WTC11 (cell line): Measurements from ENCODE around the gene NECTIN1. TPM values are rescaled to one million over a fixed set of nuclear protein-coding genes. Genes with fewer than 3 reads are reported as not detected.

ENCODE experiments used
- ATAC-seq: fragments of 200-7000 bp; cut with Tn5 transposase; 2 replicates; pipeline ENCODE4 v1.10.0; 2021; ENCODE audit warnings: mild to moderate bottlenecking, moderate library complexity
- CTCF ChIA-PET: fragments of 300-600 bp; sonication (Branson Sonifier 250); formaldehyde crosslinking; loops from one replicate; lab custom pipeline; 2021; ENCODE audit warnings: antibody characterized with exemption; lab: Charles Lee
- POLR2A ChIA-PET: fragments of 350-600 bp; sonication (Branson Sonifier 250); formaldehyde crosslinking; loops from one replicate; lab custom pipeline; 2021; ENCODE audit warnings: antibody characterized with exemption; lab: Charles Lee
- DNase-seq: peaks from one replicate; pipeline ENCODE4 v3.0.0; 2021; ENCODE audit warnings: low spot score
- H3K27ac Mint-ChIP-seq: 2 replicates; pipeline ENCODE4 v1.8.0; 2021; ENCODE audit warnings: mixed read lengths
- H3K27me3 Mint-ChIP-seq: 2 replicates; pipeline ENCODE4 v1.8.0; 2021; ENCODE audit warnings: low read depth, mild to moderate bottlenecking, moderate library complexity, mixed read lengths
- H3K36me3 Mint-ChIP-seq: 2 replicates; pipeline ENCODE4 v1.8.0; 2021; ENCODE audit warnings: mixed read lengths
- H3K4me1 Mint-ChIP-seq: 2 replicates; pipeline ENCODE4 v1.8.0; 2022; ENCODE audit warnings: mixed read lengths
- H3K4me3 Mint-ChIP-seq: 2 replicates; pipeline ENCODE4 v1.8.0; 2021; ENCODE audit warnings: mild to moderate bottlenecking, moderate library complexity, mixed read lengths
- H3K9me3 Mint-ChIP-seq: 2 replicates; pipeline ENCODE4 v1.8.0; 2021; ENCODE audit warnings: mixed read lengths
- AFF4 ChIP-seq: sonication (generic); formaldehyde crosslinking; IDR thresholded peaks from 2 replicates; pipeline ENCODE4 v1.8.1; 2023; ENCODE audit warnings: mild to moderate bottlenecking, missing genetic modification reagents, borderline replicate concordance
- ATF3 ChIP-seq: sonication (generic); formaldehyde crosslinking; conservative IDR thresholded peaks from 2 replicates; pipeline ENCODE4 v1.8.1; 2022; ENCODE audit warnings: mild to moderate bottlenecking, missing genetic modification reagents
- GABPB1 ChIP-seq: sonication (generic); formaldehyde crosslinking; IDR thresholded peaks from 2 replicates; pipeline ENCODE4 v1.8.1; 2023; ENCODE audit warnings: mild to moderate bottlenecking, missing genetic modification reagents
- HMGA2 ChIP-seq: fragments of 250-450 bp; sonication (Bioruptor Pico); IDR thresholded peaks from 2 replicates; pipeline ENCODE4 v1.4.0; 2021; ENCODE audit warnings: mild to moderate bottlenecking, moderate library complexity
- MXD4 ChIP-seq: fragments of 250-450 bp; sonication (Bioruptor Pico); IDR thresholded peaks from 2 replicates; pipeline ENCODE4 v1.8.0; 2021; ENCODE audit warnings: mild to moderate bottlenecking, moderate library complexity, borderline replicate concordance
- NFE2L1 ChIP-seq: sonication (generic); formaldehyde crosslinking; IDR thresholded peaks from 2 replicates; pipeline ENCODE4 v1.8.1; 2023; ENCODE audit warnings: missing genetic modification reagents
- NFYB ChIP-seq: sonication (generic); formaldehyde crosslinking; conservative IDR thresholded peaks from 2 replicates; pipeline ENCODE4 v1.8.0; 2022; ENCODE audit warnings: low read depth, missing genetic modification reagents
- PRDM15 ChIP-seq: sonication (generic); formaldehyde crosslinking; IDR thresholded peaks from 2 replicates; pipeline ENCODE4 v1.8.0; 2022; ENCODE audit warnings: missing genetic modification reagents
- SMAD3 ChIP-seq: sonication (generic); formaldehyde crosslinking; IDR thresholded peaks from 2 replicates; pipeline ENCODE4 v1.8.0; 2022; ENCODE audit warnings: missing genetic modification reagents, mild to moderate bottlenecking, borderline replicate concordance
- TEAD4 ChIP-seq: sonication (generic); formaldehyde crosslinking; IDR thresholded peaks from 2 replicates; pipeline ENCODE4 v1.8.0; 2022; ENCODE audit warnings: mild to moderate bottlenecking, missing genetic modification reagents
- ZNF232 ChIP-seq: sonication (generic); formaldehyde crosslinking; IDR thresholded peaks from 2 replicates; pipeline ENCODE4 v1.8.0; 2022; ENCODE audit warnings: mild to moderate bottlenecking, missing genetic modification reagents
- ZSCAN18 ChIP-seq: fragments of 250-450 bp; sonication (Bioruptor Pico); IDR thresholded peaks from 2 replicates; pipeline ENCODE4 v2.1.2; 2022; ENCODE audit warnings: mild to moderate bottlenecking, moderate library complexity
- total RNA-seq: library from RNA; stranded (reverse); gene quantifications from 3 replicates; pipeline ENCODE4 v1.2.3, GENCODE V29; 2021

NECTIN1 gene
- total RNA-seq, 1 experiment from 2014 or later, result 86.2 TPM

- Mint-ChIP-seq H3K4me3 (no peak overlapping the region), H3K9me3 (no peaks in the 10 kb centered on the region), H3K36me3 (no peaks in the 10 kb centered on the region), H3K4me1 (peaks cover 15% of the 10 kb centered on the region), H3K27ac (no peak overlapping the region), H3K27me3 (peaks cover 4% of the 10 kb centered on the region; the same call in 1 of the 2 replicates)
- ATAC-seq (no peak), DNase-seq (no peak)
- CTCF ChIA-PET, result interaction anchor here (1.0 to 3.4 kb wide), 5 partner anchors 9 to 374 kb away, joined by 3 to 41 read pairs (median 3); no protein-coding TSS in a partner anchor
- POLR2A ChIA-PET, result no interaction called here
- TF ChIP-seq HMGA2 (CRISPR knock-in tag) (peak; percentile 98), NFE2L1 (no peak)
Observed at GRCh38 chr11:119730789-119731386, 1.9 kb upstream of the NECTIN1 start.

GRCh38 chr11:119729951-119730613, 1.1 kb upstream of the NECTIN1 start:
- CTCF ChIA-PET, result interaction anchor here (0.6 to 3.4 kb wide), 64 partner anchors 8 to 607 kb away, joined by 3 to 45 read pairs (median 5); no protein-coding TSS in a partner anchor

GRCh38 chr11:119729581-119729927, 554 bp upstream of the NECTIN1 start:
- Mint-ChIP-seq H3K36me3 (no peaks in the 10 kb centered on the region), H3K9me3 (no peaks in the 10 kb centered on the region), H3K4me3 (peak overlapping the region; percentile 81), H3K27me3 (peaks cover 4% of the 10 kb centered on the region; the same call in 1 of the 2 replicates), H3K27ac (no peak overlapping the region), H3K4me1 (peaks cover 29% of the 10 kb centered on the region)
- ATAC-seq, result no peak
- no peak for DNase-seq
- ChIA-PET POLR2A (interaction anchor here (0.8 to 1.9 kb wide), 7 partner anchors 9 to 233 kb away, joined by 3 to 7 read pairs (median 5); no protein-coding TSS in a partner anchor), CTCF (interaction anchor here (0.6 to 3.4 kb wide), 71 partner anchors 9 to 607 kb away, joined by 3 to 45 read pairs (median 5); no protein-coding TSS in a partner anchor)
- TF ChIP-seq ZSCAN18 (CRISPR knock-in tag) (no peak), HMGA2 (CRISPR knock-in tag) (no peak), AFF4 (CRISPR knock-in tag) (no peak), ATF3 (CRISPR knock-in tag) (no peak), SMAD3 (CRISPR knock-in tag) (no peak), ZNF232 (CRISPR knock-in tag) (no peak), NFYB (CRISPR knock-in tag) (no peak), TEAD4 (no peak)

More at GRCh38 chr11:119729951-119730613, 1.1 kb upstream of the NECTIN1 start:
- H3K27ac Mint-ChIP-seq, result no peak overlapping the region
- H3K27me3 Mint-ChIP-seq, result peaks cover 4% of the 10 kb centered on the region; the same call in 1 of the 2 replicates
- peaks cover 23% of the 10 kb centered on the region for H3K4me1 Mint-ChIP-seq
- H3K36me3 Mint-ChIP-seq, result no peaks in the 10 kb centered on the region
- peak; percentile 7 for ATAC-seq
- TF ChIP-seq MXD4 (CRISPR knock-in tag) (no peak), SMAD3 (CRISPR knock-in tag) (no peak), NFYB (CRISPR knock-in tag) (no peak), PRDM15 (peak; percentile 43; the same call in 1 of the 2 replicates), GABPB1 (CRISPR knock-in tag) (no peak)
- peak overlapping the region; percentile 81 for H3K4me3 Mint-ChIP-seq
- H3K9me3 Mint-ChIP-seq, result no peaks in the 10 kb centered on the region
- DNase-seq, result peak; percentile 32
- POLR2A ChIA-PET, result interaction anchor here (1.4 kb wide), 1 partner anchor 196 kb away, joined by 3 read pairs; no protein-coding TSS in a partner anchor
